ENCODE measurements around the gene ZMIZ1.

Gene ZMIZ1

DNA sequence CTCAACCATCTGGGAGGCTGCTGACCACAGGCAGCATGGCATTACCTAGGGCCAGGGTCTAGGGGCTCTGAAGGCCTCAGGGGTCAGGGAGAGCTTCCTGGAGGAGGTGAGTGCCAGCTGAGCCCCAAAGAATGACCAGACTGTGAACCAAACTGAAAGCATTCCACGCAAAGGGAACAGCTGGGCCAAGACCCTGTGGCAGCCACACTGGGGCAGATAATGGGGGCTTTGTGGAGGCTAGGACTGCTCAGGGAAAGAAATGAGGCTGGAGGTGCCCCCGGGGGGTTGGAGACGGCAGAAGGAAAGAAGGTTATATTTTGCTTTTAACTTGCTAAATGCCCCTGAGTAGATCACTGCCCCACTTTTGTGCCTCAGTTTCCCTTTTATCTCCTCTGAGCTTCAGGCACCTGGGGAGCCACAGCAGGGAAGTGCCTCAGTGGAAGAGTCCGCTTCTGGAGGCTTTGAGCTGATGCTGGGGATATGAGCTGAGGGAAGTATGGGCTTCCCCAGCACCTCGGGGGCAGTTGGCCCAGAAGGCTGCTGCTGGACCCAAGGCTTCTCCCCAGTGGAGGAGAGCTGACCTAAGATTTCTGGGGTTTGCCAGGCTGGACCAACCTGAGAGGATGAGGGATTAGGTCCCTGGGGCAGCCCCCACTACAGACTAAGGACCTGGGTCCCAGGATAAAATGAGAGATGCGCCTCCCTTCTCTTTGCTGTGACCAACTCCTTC lies 57.8 kb downstream of the ZMIZ1 start:
- DNase-seq = no peak

- DNase-seq = no peak
Observed at GRCh38 chr10:79127151-79127961, 58.6 kb downstream of the ZMIZ1 start.

DNA sequence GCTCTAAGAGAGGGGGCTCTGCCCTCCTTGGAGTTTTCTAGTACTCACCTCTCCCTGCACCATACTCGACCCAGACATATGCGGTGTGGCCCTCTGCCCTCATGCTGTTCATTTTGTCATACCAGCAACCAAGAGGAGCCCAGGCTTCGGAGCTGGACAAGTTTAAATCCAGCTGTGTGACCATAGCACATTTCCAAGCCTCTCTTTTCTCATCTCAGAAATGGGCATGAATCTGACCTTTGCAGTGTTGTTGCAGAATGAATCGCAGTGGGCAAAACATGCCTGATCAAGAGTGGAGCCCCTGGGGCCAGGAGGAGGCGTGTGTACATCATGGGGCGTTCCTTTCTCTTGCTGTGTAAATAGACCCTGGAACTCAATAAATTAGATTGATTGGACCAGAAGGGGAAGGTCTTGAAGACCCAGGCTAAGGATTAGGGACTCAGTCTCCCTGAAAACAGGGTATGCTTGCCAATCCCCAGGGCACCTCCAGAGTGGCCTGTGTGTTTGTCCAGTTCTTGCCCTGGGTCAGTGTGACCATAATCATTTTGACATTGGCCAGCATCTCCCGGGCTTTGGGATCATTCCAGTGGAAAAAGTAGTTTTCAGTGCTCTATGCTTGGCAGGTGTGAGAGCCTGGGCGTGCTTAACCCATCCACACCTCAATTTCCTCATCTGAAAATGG lies 59.6 kb downstream of the ZMIZ1 start:
- DNase-seq = no peak

DNA sequence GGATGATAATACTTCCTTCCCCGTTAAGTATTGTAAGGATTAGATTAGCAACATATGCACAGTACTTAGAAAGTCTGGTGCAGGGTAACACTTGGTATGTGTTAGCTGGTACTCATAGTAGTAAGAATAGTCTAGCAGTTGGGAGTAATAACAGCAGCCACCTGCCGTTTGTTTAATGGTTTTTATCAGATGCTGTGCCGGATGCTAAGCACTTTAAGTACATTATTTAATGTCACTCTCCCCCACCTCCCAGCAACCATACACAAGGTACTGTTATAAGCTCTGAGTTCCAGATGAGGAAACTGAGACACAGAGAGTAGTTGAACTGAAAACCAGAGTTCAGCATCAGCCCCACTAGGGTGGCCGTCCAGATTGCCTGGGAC lies 60.1 kb downstream of the ZMIZ1 start:
- no peak for DNase-seq

DNA sequence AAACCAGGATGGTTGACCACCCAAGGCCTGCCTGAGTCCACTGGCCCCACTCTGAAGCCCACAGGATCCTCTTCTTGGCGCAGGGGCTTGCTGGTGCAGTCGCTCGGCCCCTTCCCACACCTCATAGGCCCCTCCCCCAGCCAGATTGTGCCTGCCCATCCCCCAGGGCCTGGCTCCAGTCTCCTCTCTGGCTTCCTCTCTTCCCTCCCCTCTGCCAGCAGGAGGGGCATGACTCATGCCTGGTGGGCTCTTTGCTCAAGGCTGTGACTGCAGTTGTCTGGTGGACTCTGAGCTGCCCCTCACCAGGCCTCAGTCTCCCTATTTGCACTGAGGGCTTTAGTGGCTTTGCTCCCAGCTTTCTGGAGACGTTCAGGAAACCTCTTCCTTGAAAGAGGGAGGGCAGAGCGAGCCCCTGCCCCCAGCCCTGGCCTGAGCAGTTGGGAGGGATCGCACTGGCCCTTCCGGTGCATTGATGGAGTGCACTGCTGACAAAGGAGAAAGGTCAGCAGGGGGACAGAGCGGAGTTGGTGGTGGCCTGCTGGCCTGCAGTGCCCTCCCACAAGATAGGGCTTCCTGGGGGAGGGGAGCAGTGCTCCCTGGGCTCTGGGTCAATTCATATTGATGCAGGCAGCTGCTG lies 60.7 kb downstream of the ZMIZ1 start:
- no peak for DNase-seq

DNA sequence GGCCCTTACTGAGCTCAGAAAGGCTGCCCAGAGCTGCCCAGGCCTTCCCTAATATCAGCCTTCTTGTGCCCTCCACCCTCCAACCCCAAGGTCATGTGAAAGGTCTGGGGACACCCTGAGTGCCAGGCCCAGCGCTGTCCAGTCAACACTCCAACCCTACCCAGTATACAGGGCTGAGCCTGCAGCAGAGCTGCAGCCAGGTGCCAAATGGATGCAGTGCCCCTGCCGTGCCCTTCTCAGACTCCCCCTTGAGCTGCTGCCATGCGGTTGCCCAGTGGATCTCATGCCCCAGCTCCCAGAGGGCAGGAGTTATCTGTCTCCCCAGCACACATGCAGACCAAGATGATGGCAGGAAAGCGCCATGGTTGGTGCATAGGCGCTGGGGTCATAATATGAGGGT lies 61.5 kb downstream of the ZMIZ1 start:
- no peak for DNase-seq

DNA sequence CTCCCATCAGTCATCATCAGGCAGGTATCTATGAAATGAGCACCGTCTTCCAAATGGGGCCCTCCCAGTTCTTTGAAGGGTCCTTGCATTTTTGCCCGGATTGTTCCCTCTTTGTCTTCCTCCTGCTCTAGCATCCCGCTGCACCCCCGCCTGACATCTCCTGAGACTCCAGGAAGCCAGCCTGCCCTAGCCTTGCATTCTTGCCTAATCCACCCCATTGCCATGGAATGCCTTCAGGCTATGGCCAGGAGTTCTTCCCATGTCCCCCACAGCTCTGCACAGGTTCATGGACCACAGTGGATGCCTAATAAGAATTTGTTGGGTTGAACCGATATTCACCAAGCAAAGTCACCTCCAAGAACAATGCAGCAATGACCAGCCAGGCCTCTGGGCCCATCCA lies 62.1 kb downstream of the ZMIZ1 start:
- no peak for DNase-seq

- DNase-seq = no peak
Observed at GRCh38 chr10:79131836-79132631, 63.3 kb downstream of the ZMIZ1 start.

DNA sequence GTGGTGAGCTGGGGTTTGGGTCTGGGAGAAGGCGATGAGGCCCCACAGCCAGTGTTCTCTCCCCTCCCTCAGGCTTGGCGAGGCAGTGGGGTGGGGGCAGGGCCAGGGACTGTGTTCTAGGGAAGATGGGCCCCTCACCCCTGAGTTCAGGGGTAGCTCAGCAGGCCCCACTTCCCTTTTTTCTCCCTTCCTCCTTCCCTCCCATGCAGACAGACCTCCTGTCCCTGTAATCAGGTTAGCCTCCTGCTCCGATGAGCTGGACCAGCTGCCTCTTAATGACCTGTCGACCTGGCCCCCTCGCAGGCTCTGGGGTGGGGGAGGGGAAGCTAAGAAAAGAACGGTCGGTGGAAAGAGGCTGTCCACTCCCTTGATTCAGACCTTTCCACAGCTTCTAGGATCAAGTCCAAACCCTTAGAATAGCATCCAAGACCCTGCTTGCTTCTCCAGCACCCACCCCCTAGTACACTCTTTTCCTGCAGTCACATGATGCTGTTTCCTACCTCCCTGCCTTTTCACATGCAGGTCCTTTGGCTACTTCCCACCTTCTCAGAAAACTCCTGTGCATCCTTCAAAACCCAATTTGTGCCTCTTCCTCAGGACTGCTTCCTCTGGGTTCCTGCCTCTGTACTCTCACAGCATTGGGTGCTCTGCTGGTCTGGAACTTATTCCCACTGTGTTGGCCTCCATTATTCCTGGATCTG lies 64.1 kb downstream of the ZMIZ1 start:
- no peak for DNase-seq

GRCh38 chr10:79133416-79133815 lies 64.7 kb downstream of the ZMIZ1 start:
- DNase-seq = no peak

GRCh38 chr10:79135790-79136189 lies 67.0 kb downstream of the ZMIZ1 start:
- no peak for DNase-seq

DNA sequence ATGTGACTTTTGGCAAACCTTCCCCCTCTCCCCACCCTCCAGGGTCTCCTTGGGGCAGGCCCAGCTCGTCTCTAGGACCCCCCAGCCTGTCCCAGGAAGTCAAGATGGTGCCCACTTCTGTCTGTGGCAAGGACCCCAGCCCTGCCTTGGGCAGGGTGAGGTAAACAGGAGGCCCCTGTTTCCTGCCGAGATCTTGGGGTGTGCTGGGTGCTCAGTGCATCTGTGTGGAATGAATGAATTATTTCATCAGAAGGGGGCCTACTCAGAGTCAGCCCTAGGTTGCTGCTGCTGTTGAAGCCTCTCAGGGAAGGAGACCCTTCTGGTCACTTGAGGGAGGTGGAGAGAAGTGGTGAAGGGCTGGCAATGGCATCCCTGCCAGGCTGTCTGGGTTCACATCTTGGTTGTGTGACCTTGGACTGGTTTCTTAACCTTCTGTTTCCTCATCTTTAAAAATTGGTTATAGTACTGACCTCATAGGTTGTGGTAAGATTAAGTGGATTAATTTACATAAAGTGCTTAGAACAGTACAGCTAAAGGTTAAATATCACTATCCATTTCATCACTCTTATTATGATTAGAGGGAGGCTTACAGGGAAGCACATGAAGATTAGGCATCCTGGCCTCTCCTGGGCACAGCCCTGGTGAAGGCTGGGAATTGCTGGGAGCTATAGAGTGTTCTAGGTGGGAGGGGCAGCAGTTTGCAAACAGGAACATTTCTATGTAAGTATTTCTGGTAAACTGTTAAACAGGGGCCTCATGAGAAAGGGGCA lies 67.7 kb downstream of the ZMIZ1 start:
- DNase-seq = no peak

- DNase-seq = no peak
Observed at GRCh38 chr10:79137300-79137756, 68.6 kb downstream of the ZMIZ1 start.

- no peak for DNase-seq
Observed at GRCh38 chr10:79137826-79138225, 69.1 kb downstream of the ZMIZ1 start.

DNA sequence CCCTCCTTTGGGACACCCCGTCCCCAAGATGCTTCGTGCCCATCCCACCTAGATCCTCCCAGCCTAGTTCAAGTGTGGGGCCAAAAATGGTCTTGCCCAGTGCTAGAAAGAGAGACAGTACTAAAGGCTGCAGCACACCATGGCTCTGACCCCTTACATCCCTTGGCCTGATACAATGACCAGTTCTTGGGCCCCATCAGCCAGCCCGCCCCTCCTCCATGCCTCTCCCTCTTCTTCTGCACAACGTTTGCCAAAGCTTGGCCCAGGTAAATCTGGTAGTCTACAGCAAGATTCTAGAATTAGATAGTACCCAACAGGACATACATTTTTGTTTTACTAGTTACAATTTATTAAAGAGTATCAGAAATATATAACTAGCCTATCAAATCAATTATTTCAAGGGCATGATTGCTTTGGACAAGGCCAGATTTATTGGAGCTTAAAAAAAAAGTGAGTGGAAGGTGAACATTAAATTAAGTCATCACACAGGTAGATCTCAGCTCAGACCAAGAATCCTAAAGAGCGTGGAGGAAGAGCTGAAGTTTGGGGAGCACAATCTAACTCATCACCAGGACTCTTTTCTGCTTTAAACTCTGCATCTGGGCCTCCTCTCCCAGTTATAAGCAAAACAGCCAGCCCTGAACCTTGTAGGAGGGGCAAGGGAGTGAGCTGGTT lies 69.8 kb downstream of the ZMIZ1 start:
- DNase-seq = no peak

- no peak for DNase-seq
Observed at GRCh38 chr10:79139124-79139835, 70.5 kb downstream of the ZMIZ1 start.

- DNase-seq = no peak
Observed at GRCh38 chr10:79140085-79140793, 71.5 kb downstream of the ZMIZ1 start.

GRCh38 chr10:79140855-79141254 lies 72.1 kb downstream of the ZMIZ1 start:
- DNase-seq = no peak

DNA sequence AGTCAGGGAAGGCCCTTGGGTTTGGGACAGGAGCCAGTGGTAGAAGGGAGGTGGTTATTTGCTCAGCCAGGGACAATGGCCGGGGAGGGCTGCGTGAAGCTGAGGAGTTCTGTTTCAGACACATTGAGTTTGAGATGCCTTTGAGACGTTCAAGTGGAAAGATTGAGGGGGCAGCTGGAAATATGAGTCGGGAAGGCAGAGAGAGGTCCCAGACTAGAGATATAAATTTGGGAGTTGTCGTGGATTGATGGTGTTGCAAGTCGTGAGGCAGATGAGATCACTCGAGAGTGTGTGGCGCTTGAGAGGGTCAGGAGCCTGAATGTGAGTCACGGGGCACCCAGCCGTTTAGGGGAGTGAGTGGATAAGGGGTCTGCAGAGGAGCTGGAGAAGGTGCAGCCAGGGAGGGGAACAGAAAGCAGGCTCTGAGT lies 73.3 kb downstream of the ZMIZ1 start:
- DNase-seq = no peak
